ENCODE data around the gene MAJIN. TPM values are rescaled to one million over a fixed set of nuclear protein-coding genes. Genes with fewer than 3 reads are reported as not detected.

Gene MAJIN
- total and polyA plus RNA-seq, 9 of the 15 experiments (the other 6 are each of a cell fraction or from before 2014, with no cell fraction given), result 0.17 to 0.83 (median 0.24) TPM; not detected in 2

DNA sequence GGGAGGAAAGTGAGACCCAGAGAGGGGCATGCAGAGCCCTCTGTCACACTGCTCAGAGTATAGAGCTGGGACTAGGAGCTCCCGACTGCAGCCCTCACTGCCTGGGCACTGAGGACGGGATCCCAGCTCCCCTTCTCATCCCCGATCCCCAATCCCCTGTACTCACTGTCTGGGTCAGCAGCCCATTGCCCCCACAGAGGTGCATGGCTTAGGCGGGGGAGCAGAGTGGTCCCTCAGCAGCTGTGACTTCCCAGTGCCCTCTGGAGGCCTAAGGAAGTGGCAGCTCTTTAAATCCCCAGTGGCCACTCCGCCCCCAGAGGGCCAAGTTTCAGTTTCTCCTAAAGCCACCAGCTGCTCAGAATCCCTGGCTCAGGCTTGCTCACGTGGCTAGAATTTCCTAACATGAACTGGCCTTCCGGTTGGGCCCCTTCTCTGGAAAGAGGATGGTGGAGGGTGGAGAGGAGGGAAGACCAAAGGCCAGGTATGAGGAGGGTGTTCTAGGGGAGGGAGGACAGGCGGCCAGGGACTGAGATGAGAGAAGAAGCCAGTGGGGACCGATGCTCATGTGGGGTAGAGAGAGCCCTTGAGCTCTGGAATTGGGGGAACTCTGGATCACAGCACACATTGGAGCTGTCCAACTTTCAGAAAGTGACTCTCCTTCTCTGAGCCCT, 24.9 kb upstream of the MAJIN start, which contains the start of gene BATF2 (continued):
- TF ChIP-seq HMG20B (CRISPR knock-in tag; IDR thresholded peaks at IDR 0.05) (no peak), ZNF584 (CRISPR knock-in tag; IDR thresholded peaks at IDR 0.05; ENCODE audit: low read depth) (no peak), CBX1 (IDR thresholded peaks at IDR 0.05; ENCODE audit: low read depth) (no peak), ZFPM2 (CRISPR knock-in tag; IDR thresholded peaks at IDR 0.05) (no peak), HEY1 (CRISPR knock-in tag; IDR thresholded peaks at IDR 0.05; ENCODE audit: borderline replicate concordance) (peak; percentile 79; the same call in 1 of the 2 replicates), NFYB (IDR thresholded peaks at IDR 0.05; ENCODE audit: extremely low read depth, insufficient read length) (no peak), TAF7 (tag; IDR thresholded peaks at IDR 0.05) (no peak), POLR3A (IDR thresholded peaks at IDR 0.05; ENCODE audit: borderline replicate concordance, extremely low read depth, insufficient read depth, insufficient read length) (no peak), NELFE (IDR thresholded peaks at IDR 0.05; ENCODE audit: insufficient read depth, insufficient read length) (no peak), SLC30A9 (CRISPR knock-in tag; IDR thresholded peaks at IDR 0.05) (no peak), NEUROD1 (IDR thresholded peaks at IDR 0.05; ENCODE audit: borderline replicate concordance, low read depth, low read length, partially characterized antibody) (peak; percentile 40), IFI16 (CRISPR knock-in tag; IDR thresholded peaks at IDR 0.05) (no peak), STAT5B (CRISPR knock-in tag; IDR thresholded peaks at IDR 0.05) (no peak), SAFB2 (IDR thresholded peaks at IDR 0.05; ENCODE audit: borderline replicate concordance, low read depth, low read length, severe bottlenecking) (no peak), SREBF2 (CRISPR knock-in tag; IDR thresholded peaks at IDR 0.05) (peak; percentile 21; the same call in 1 of the 2 replicates), ZNF778 (CRISPR knock-in tag; IDR thresholded peaks at IDR 0.05) (no peak)
- TF ChIP-seq, protein P1, sequence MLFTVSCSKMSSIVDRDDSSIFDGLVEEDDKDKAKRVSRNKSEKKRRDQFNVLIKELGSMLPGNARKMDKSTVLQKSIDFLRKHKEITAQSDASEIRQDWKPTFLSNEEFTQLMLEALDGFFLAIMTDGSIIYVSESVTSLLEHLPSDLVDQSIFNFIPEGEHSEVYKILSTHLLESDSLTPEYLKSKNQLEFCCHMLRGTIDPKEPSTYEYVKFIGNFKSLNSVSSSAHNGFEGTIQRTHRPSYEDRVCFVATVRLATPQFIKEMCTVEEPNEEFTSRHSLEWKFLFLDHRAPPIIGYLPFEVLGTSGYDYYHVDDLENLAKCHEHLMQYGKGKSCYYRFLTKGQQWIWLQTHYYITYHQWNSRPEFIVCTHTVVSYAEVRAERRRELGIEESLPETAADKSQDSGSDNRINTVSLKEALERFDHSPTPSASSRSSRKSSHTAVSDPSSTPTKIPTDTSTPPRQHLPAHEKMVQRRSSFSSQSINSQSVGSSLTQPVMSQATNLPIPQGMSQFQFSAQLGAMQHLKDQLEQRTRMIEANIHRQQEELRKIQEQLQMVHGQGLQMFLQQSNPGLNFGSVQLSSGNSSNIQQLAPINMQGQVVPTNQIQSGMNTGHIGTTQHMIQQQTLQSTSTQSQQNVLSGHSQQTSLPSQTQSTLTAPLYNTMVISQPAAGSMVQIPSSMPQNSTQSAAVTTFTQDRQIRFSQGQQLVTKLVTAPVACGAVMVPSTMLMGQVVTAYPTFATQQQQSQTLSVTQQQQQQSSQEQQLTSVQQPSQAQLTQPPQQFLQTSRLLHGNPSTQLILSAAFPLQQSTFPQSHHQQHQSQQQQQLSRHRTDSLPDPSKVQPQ (CRISPR knock-in tag; IDR thresholded peaks at IDR 0.05; ENCODE audit: borderline replicate concordance), result no peak
- TF ChIP-seq, protein P2, sequence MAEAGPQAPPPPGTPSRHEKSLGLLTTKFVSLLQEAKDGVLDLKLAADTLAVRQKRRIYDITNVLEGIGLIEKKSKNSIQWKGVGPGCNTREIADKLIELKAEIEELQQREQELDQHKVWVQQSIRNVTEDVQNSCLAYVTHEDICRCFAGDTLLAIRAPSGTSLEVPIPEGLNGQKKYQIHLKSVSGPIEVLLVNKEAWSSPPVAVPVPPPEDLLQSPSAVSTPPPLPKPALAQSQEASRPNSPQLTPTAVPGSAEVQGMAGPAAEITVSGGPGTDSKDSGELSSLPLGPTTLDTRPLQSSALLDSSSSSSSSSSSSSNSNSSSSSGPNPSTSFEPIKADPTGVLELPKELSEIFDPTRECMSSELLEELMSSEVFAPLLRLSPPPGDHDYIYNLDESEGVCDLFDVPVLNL (CRISPR knock-in tag; IDR thresholded peaks at IDR 0.05; ENCODE audit: low read depth), result 0 out of 2 replicates have a peak, but pooled peaks have one; percentile 24
- TF ChIP-seq, protein P3, sequence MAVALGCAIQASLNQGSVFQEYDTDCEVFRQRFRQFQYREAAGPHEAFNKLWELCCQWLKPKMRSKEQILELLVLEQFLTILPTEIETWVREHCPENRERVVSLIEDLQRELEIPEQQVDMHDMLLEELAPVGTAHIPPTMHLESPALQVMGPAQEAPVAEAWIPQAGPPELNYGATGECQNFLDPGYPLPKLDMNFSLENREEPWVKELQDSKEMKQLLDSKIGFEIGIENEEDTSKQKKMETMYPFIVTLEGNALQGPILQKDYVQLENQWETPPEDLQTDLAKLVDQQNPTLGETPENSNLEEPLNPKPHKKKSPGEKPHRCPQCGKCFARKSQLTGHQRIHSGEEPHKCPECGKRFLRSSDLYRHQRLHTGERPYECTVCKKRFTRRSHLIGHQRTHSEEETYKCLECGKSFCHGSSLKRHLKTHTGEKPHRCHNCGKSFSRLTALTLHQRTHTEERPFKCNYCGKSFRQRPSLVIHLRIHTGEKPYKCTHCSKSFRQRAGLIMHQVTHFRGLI (CRISPR knock-in tag; IDR thresholded peaks at IDR 0.05), result no peak
- TF ChIP-seq, protein P4, sequence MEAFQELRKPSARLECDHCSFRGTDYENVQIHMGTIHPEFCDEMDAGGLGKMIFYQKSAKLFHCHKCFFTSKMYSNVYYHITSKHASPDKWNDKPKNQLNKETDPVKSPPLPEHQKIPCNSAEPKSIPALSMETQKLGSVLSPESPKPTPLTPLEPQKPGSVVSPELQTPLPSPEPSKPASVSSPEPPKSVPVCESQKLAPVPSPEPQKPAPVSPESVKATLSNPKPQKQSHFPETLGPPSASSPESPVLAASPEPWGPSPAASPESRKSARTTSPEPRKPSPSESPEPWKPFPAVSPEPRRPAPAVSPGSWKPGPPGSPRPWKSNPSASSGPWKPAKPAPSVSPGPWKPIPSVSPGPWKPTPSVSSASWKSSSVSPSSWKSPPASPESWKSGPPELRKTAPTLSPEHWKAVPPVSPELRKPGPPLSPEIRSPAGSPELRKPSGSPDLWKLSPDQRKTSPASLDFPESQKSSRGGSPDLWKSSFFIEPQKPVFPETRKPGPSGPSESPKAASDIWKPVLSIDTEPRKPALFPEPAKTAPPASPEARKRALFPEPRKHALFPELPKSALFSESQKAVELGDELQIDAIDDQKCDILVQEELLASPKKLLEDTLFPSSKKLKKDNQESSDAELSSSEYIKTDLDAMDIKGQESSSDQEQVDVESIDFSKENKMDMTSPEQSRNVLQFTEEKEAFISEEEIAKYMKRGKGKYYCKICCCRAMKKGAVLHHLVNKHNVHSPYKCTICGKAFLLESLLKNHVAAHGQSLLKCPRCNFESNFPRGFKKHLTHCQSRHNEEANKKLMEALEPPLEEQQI (IDR thresholded peaks at IDR 0.05), result no peak

Data from K562 (cell line).